Peyer's patch (tissue), 4 donors: ENCODE data around the gene B4GALNT1.

Experiments
- POLR2A ChIP-seq, 2 donors: fragments of 450-650 bp; IDR thresholded peaks; one replicate each; pipeline ENCODE4 v1.5.1; 2017; ENCODE audit warnings: antibody characterized with exemption in 2 of 2, mild to moderate bottlenecking in 2 of 2, moderate library complexity in 2 of 2
- TF ChIP-seq, protein P1 (sequence below), 6 experiments: fragments of 450-650 bp in 4 of 6; fragments of 200-600 bp in 2 of 6; sonication (generic) in 1 of 6; IDR thresholded peaks; one replicate each; pipeline ENCODE4 v1.5.1; 2017 to 2019; ENCODE audit warnings: antibody characterized with exemption in 6 of 6, mild to moderate bottlenecking in 3 of 6, moderate library complexity in 1 of 6

DNA sequence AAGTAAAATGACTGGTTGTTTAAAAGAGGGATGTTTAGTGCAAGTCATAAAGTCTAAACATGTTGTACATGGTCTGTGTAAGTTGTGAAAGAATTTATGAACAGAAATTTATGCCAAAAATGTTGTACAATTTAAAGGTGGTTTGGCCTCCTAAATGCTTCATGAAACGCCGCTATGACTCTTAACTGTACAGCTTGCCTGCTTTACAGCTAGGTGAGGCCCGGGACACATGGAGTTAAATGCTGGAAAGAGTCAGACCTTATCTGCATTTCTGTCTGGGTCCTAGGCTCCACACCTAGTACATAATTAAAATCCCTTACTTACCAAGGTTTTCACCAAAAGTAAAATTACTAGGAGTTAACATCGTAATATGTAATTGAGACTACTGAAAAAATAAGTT is 28.4 kb upstream of the B4GALNT1 start:
- TF ChIP-seq, protein P1, sequence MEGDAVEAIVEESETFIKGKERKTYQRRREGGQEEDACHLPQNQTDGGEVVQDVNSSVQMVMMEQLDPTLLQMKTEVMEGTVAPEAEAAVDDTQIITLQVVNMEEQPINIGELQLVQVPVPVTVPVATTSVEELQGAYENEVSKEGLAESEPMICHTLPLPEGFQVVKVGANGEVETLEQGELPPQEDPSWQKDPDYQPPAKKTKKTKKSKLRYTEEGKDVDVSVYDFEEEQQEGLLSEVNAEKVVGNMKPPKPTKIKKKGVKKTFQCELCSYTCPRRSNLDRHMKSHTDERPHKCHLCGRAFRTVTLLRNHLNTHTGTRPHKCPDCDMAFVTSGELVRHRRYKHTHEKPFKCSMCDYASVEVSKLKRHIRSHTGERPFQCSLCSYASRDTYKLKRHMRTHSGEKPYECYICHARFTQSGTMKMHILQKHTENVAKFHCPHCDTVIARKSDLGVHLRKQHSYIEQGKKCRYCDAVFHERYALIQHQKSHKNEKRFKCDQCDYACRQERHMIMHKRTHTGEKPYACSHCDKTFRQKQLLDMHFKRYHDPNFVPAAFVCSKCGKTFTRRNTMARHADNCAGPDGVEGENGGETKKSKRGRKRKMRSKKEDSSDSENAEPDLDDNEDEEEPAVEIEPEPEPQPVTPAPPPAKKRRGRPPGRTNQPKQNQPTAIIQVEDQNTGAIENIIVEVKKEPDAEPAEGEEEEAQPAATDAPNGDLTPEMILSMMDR (IDR thresholded peaks at IDR 0.05): no peak
- TF ChIP-seq POLR2A (IDR thresholded peaks at IDR 0.05): no peak
